GM12878 (cell line): ENCODE results near the gene EYS. TPM values are rescaled to one million over a fixed set of nuclear protein-coding genes. Genes with fewer than 3 reads are reported as not detected.

Experiments used
- ATAC-seq: fragments of 200-7000 bp; cut with Tn5 transposase; 3 replicates; pipeline ENCODE4 v1.9.1; 2020; ENCODE audit warnings: mild to moderate bottlenecking, moderate library complexity
- BruUV-seq: library from RNA; stranded (reverse); fragments of 400-500 nt; replicated peaks from 2 replicates; lab custom pipeline; 2021; lab: Mats Ljungman, UMichigan
- CTCF ChIA-PET: fragments of 300-600 bp; sonication (Branson Sonifier 250); formaldehyde crosslinking; extraction: SDS; loops from one replicate; lab custom pipeline; 2021; ENCODE audit warnings: inconsistent platforms; lab: Yijun Ruan, JAX
- POLR2A ChIA-PET: fragments of 350-600 bp; formaldehyde crosslinking; extraction: SDS; loops from one replicate; lab custom pipeline; 2021; ENCODE audit warnings: inconsistent platforms; lab: Charles Lee
- RAD21 ChIA-PET: fragments of 300-600 bp; sonication (Branson Sonifier 250); formaldehyde crosslinking; loops from one replicate; lab custom pipeline; 2023; ENCODE audit warnings: antibody characterized with exemption; ENCODE audit not compliant: unreplicated experiment; lab: Charles Lee
- SMC1A ChIA-PET: fragments of 300-600 bp; sonication (Branson Sonifier 250); formaldehyde crosslinking; loops from one replicate; lab custom pipeline; 2023; ENCODE audit not compliant: unreplicated experiment, uncharacterized antibody; lab: Charles Lee
- DNase-seq: peaks from one replicate; pipeline ENCODE4 v3.0.0-alpha.2; 2011; ENCODE audit warnings: low read depth, low spot score
- FAIRE-seq: peaks from 3 replicates; lab custom pipeline; 2011; peaks lifted over from hg19 to GRCh38; lab: Jason Lieb, UNC
- H2AFZ ChIP-seq: 2 replicates; pipeline ENCODE4 v1.6.0; 2011; ENCODE audit warnings: low read depth, low read length, control low read depth; ENCODE audit not compliant: control insufficient read depth
- H3K27ac ChIP-seq: 2 replicates; pipeline ENCODE4 v1.5.1; 2011; ENCODE audit warnings: control low read depth; ENCODE audit not compliant: control insufficient read depth, insufficient read depth
- H3K27me3 ChIP-seq, 2 experiments: replicated peaks in 1 of 2; 2 replicates each; pipeline versions ENCODE4 v1.6.0 to v1.6.1; 2011; ENCODE audit warnings: low read length in 1 of 2; ENCODE audit not compliant: control insufficient read depth in 2 of 2, insufficient read depth in 2 of 2
- H3K36me3 ChIP-seq, 2 experiments: 2 replicates each; pipeline ENCODE4 v1.5.1; 2011; ENCODE audit warnings: low read length in 1 of 2; ENCODE audit not compliant: control insufficient read depth in 2 of 2, insufficient read depth in 2 of 2
- H3K4me1 ChIP-seq: 2 replicates; pipeline ENCODE4 v1.6.1; 2011; ENCODE audit warnings: mild to moderate bottlenecking, low read length, moderate library complexity, mixed read lengths; ENCODE audit not compliant: control insufficient read depth, insufficient read depth
- H3K4me2 ChIP-seq: 2 replicates; pipeline ENCODE4 v1.6.0; 2011; ENCODE audit warnings: control low read depth; ENCODE audit not compliant: control insufficient read depth, insufficient read depth
- H3K4me3 ChIP-seq: fragments of 200-600 bp; sonication (generic); 2 replicates; pipeline ENCODE4 v1.5.1; 2016
- H3K79me2 ChIP-seq: 2 replicates; pipeline ENCODE4 v1.6.0; 2011; ENCODE audit warnings: low read length; ENCODE audit not compliant: control insufficient read depth, insufficient read depth
- H3K9ac ChIP-seq: 2 replicates; pipeline ENCODE4 v1.8.0; 2011; ENCODE audit warnings: low read length, control low read depth, mixed read lengths; ENCODE audit not compliant: control insufficient read depth, insufficient read depth
- H3K9me3 ChIP-seq: replicated peaks from 3 replicates; pipeline ENCODE4 v1.5.1; 2011; ENCODE audit warnings: mild to moderate bottlenecking, low read length; ENCODE audit not compliant: control insufficient read depth, insufficient read depth
- H4K20me1 ChIP-seq: 2 replicates; pipeline ENCODE4 v1.6.0; 2011; ENCODE audit not compliant: control insufficient read depth, insufficient read depth
- ASH2L ChIP-seq: fragments of 300-600, 200-600 bp; sonication (generic); IDR thresholded peaks from 2 replicates; pipeline ENCODE4 v1.6.1; 2017; ENCODE audit warnings: low read depth, mild to moderate bottlenecking, borderline replicate concordance
- HDAC2 ChIP-seq: fragments of 200-600 bp; sonication (generic); IDR thresholded peaks from 2 replicates; pipeline ENCODE4 v1.6.1; 2017
- IKZF1 ChIP-seq: fragments of 450-650 bp; conservative IDR thresholded peaks from 2 replicates; pipeline ENCODE4 v1.6.1; 2017; ENCODE audit warnings: antibody characterized with exemption, mild to moderate bottlenecking
- KDM1A ChIP-seq: fragments of 200-600 bp; sonication (generic); IDR thresholded peaks from 2 replicates; pipeline ENCODE4 v1.6.1; 2016; ENCODE audit warnings: borderline replicate concordance
- NFXL1 ChIP-seq: fragments of 450-650 bp; IDR thresholded peaks from 2 replicates; pipeline ENCODE4 v1.6.1; 2017; ENCODE audit warnings: antibody characterized with exemption, mild to moderate bottlenecking, borderline replicate concordance
- NR2C2 ChIP-seq: IDR thresholded peaks from 2 replicates; pipeline ENCODE4 v1.6.1; 2011; ENCODE audit warnings: borderline replicate concordance, low read depth; ENCODE audit not compliant: control insufficient read depth, insufficient read length
- POLR2AphosphoS2 ChIP-seq: IDR thresholded peaks from 2 replicates; pipeline ENCODE4 v1.6.1; 2011; ENCODE audit warnings: low read depth, mild to moderate bottlenecking, low read length, improper control_type of control experiment, moderate library complexity
- RAD51 ChIP-seq: fragments of 450-650 bp; IDR thresholded peaks from 2 replicates; pipeline ENCODE4 v1.6.1; 2016; ENCODE audit warnings: moderate library complexity, mild to moderate bottlenecking, inconsistent platforms
- RCOR1 ChIP-seq: conservative IDR thresholded peaks from 2 replicates; pipeline ENCODE4 v1.6.1; 2012; ENCODE audit warnings: low read depth, low read length, improper control_type of control experiment
- SRF ChIP-seq, 2 experiments: IDR thresholded peaks; 2 replicates each; pipeline ENCODE4 v1.6.1; 2011; ENCODE audit warnings: low read depth in 2 of 2, low read length in 2 of 2, mild to moderate bottlenecking in 1 of 2, moderate library complexity in 1 of 2
- TAF1 ChIP-seq: IDR thresholded peaks from 2 replicates; pipeline ENCODE4 v1.6.1; 2011; ENCODE audit warnings: mild to moderate bottlenecking, low read depth, low read length, borderline replicate concordance
- TBL1XR1 ChIP-seq: IDR thresholded peaks from 2 replicates; pipeline ENCODE4 v1.6.1; 2012; ENCODE audit warnings: low read depth, low read length, improper control_type of control experiment
- ZNF274 ChIP-seq: IDR thresholded peaks from one replicate; pipeline ENCODE4 v1.8.0; 2011; ENCODE audit not compliant: insufficient read length, insufficient read depth
- WGBS: methylation state at CpG from one replicate; pipeline ENCODE4 v1.1.6; 2016; ENCODE audit warnings: low lambda C conversion rate; ENCODE audit not compliant: insufficient replicate concordance, insufficient coverage; ENCODE audit errors: missing lambda C conversion rate; 5-methylcytosine and 5-hydroxymethylcytosine counted together
- in situ Hi-C: fragments of 300-500 bp; cut with MboI; formaldehyde crosslinking; loops from 9 replicates; pipeline ENCODE4 v1.14.3; 2018; ENCODE audit warnings: mixed read lengths
- intact Hi-C: fragments of 100-400 bp; cut with micrococcal nuclease; formaldehyde crosslinking; loops from one replicate; pipeline ENCODE4 v1.14.2; 2022; ENCODE audit not compliant: unreplicated experiment
- polyA plus RNA-seq, 11 experiments: library from polyadenylated mRNA; depleted of rRNA in 4 of 11; unstranded in 6 of 11; stranded (reverse) in 5 of 11; fragments of >200 nt; fragmentation: Nextera tagmentation in 4 of 11; fragmentation: Illumina TruSeq in 1 of 11; extraction: Ambion mirVana in 4 of 11; extraction: Trizol in 1 of 11; gene quantifications; 1 replicate in 1 of 11; 2 replicates in 10 of 11; pipeline versions ENCODE4 v1.2.1 to v1.2.3, GENCODE V29; 2011 to 2016; ENCODE audit warnings: inconsistent platforms in 2 of 11, missing spikeins in 2 of 11, low read depth in 1 of 11
- total RNA-seq, 4 experiments: library from RNA; depleted of rRNA in 3 of 4; stranded (reverse); fragments of >200 nt in 3 of 4; fragmentation: Illumina TruSeq in 1 of 4; extraction: Trizol in 1 of 4; gene quantifications; 2 replicates each; pipeline versions ENCODE4 v1.2.1 to v1.2.3, GENCODE V29; 2013 to 2021
- TF ChIP-seq, protein P1 (sequence below): IDR thresholded peaks from 2 replicates; pipeline ENCODE4 v1.6.1; 2011; ENCODE audit warnings: mild to moderate bottlenecking, low read depth, low read length, moderate library complexity; ENCODE audit not compliant: insufficient replicate concordance
- TF ChIP-seq, protein P2 (sequence below): fragments of 450-650 bp; IDR thresholded peaks from 2 replicates; pipeline ENCODE4 v1.6.1; 2016; ENCODE audit warnings: mild to moderate bottlenecking
- TF ChIP-seq, protein P3 (sequence below): fragments of 450-650 bp; IDR thresholded peaks from 2 replicates; pipeline ENCODE4 v1.6.1; 2017; ENCODE audit warnings: borderline replicate concordance
- TF ChIP-seq, protein P4 (sequence below): IDR thresholded peaks from 2 replicates; pipeline ENCODE4 v1.6.1; 2012; ENCODE audit warnings: low read depth, low read length, improper control_type of control experiment

The EYS gene
- total and polyA plus RNA-seq, 10 of the 15 experiments (the other 5 are each of a cell fraction or from before 2014, with no cell fraction given) = under 0.01 to 0.14 (median 0.02) TPM; not detected in 1

DNA sequence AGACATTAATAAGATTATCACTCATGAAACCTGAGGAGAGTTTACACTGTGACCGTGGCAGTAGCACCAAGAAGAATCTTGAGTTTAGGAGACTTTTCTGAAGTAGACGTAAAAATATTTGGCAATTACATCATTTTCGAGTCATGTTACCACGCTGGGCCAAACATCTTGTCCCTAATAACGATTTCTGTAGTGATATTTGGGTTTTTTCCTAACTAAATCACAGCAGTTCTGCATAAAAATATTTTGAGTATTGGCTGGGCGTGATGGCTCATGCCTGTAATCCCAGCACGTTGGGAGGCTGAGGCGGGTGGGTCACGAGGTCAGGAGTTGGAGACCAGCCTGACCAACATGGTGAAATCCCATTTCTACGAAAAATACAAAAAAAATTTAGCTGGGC lies 1809.1 kb downstream of the EYS start:
- no peak overlapping the region for H3K27ac ChIP-seq
- H2AFZ ChIP-seq = no peak overlapping the region
- H3K4me1 ChIP-seq = no peaks in the 10 kb centered on the region
- no peaks in the 10 kb centered on the region for H3K9me3 ChIP-seq
- TF ChIP-seq, protein P1, sequence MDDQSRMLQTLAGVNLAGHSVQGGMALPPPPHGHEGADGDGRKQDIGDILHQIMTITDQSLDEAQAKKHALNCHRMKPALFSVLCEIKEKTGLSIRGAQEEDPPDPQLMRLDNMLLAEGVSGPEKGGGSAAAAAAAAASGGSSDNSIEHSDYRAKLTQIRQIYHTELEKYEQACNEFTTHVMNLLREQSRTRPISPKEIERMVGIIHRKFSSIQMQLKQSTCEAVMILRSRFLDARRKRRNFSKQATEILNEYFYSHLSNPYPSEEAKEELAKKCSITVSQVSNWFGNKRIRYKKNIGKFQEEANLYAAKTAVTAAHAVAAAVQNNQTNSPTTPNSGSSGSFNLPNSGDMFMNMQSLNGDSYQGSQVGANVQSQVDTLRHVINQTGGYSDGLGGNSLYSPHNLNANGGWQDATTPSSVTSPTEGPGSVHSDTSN = no peak
- no peak for TF ChIP-seq POLR2AphosphoS2
- no peak for TF ChIP-seq ZNF274
- TF ChIP-seq KDM1A = no peak
- no peak for TF ChIP-seq TAF1
- TF ChIP-seq SRF (IDR thresholded peaks at IDR 0.05; ENCODE audit: low read depth in 2 of 2, low read length in 2 of 2) = no peak
- no peak for TF ChIP-seq ASH2L
- TF ChIP-seq, protein P2, sequence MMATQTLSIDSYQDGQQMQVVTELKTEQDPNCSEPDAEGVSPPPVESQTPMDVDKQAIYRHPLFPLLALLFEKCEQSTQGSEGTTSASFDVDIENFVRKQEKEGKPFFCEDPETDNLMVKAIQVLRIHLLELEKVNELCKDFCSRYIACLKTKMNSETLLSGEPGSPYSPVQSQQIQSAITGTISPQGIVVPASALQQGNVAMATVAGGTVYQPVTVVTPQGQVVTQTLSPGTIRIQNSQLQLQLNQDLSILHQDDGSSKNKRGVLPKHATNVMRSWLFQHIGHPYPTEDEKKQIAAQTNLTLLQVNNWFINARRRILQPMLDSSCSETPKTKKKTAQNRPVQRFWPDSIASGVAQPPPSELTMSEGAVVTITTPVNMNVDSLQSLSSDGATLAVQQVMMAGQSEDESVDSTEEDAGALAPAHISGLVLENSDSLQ = no peak
- no peak for TF ChIP-seq NR2C2
- TF ChIP-seq, protein P3, sequence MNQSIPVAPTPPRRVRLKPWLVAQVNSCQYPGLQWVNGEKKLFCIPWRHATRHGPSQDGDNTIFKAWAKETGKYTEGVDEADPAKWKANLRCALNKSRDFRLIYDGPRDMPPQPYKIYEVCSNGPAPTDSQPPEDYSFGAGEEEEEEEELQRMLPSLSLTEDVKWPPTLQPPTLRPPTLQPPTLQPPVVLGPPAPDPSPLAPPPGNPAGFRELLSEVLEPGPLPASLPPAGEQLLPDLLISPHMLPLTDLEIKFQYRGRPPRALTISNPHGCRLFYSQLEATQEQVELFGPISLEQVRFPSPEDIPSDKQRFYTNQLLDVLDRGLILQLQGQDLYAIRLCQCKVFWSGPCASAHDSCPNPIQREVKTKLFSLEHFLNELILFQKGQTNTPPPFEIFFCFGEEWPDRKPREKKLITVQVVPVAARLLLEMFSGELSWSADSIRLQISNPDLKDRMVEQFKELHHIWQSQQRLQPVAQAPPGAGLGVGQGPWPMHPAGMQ = no peak
- TF ChIP-seq HDAC2 = no peak
- no peak for TF ChIP-seq IKZF1
- no peak for TF ChIP-seq NFXL1
- TF ChIP-seq RAD51 = no peak
- TF ChIP-seq TBL1XR1 = no peak
- TF ChIP-seq RCOR1 = no peak
- TF ChIP-seq, protein P4, sequence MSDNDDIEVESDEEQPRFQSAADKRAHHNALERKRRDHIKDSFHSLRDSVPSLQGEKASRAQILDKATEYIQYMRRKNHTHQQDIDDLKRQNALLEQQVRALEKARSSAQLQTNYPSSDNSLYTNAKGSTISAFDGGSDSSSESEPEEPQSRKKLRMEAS = no peak
- intact Hi-C loops = no loop called here
- ATAC-seq (no peak), FAIRE-seq (no peak), DNase-seq (no peak)
- ChIA-PET SMC1A (no interaction called here), POLR2A (no interaction called here), CTCF (interaction anchor here (0.6 kb wide), 1 partner anchor 26 kb away, joined by 4 read pairs; no protein-coding TSS in a partner anchor), RAD21 (no interaction called here)
- no TSS peak for BruUV-seq
- no peak overlapping the region for H3K9ac ChIP-seq
- H3K4me3 ChIP-seq = no peak overlapping the region
- H3K36me3 ChIP-seq = no peaks in the 10 kb centered on the region
- 7% methylated on average over 10 of the region's 10 CpGs for WGBS
- no peaks in the 10 kb centered on the region for H4K20me1 ChIP-seq
- H3K27me3 ChIP-seq = no peaks in the 10 kb centered on the region
- in situ Hi-C loops = no loop called here
- H3K79me2 ChIP-seq = no peaks in the 10 kb centered on the region
- H3K4me2 ChIP-seq = no peak overlapping the region
